ENCODE data around the gene PGAM2. TPM values are rescaled to one million over a fixed set of nuclear protein-coding genes. Genes with fewer than 3 reads are reported as not detected.
"Not testable (repeated sequence)": the region's sequence is repeated elsewhere in the genome, so short reads cannot be mapped to it uniquely, and the experiment has no call there.

PGAM2 gene
- total RNA-seq, 1 donor from 2014 or later: not detected

DNA sequence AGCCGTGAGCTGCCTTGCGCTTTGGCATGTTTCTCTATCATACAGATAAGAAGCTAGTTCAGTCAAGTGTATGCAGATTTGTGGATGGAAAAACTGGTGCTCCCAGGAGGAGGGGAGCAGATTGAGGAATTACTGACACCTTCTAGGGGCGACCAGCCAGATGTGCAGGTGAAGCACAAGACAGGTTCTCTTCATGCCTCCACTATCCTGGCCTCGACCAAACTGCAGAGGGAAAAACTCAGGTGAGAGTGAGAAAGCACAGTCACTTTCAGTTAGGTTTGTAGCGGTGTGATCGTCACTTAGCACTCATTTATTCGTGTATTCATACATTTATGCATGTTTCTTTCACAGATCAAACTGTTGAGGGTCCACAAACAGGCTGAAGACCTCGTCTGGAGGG, 21.5 kb downstream of the PGAM2 start:
- H3K4me1 ChIP-seq: peaks cover 0 to 9% of the 10 kb centered on the region in 2 donors
- peaks cover 3 to 5% of the 10 kb centered on the region in 2 donors for H3K36me3 ChIP-seq
- DNase-seq (ENCODE audit: low spot score in 2 of 2): no peak
- intact Hi-C loops (cut with DNase I): loop anchor here (2.0 kb wide), 1 partner anchor 21 kb away; the partner anchor contains the start of gene PGAM2
- H3K9me3 ChIP-seq: no peaks in the 10 kb centered on the region
- TF ChIP-seq, protein P1, sequence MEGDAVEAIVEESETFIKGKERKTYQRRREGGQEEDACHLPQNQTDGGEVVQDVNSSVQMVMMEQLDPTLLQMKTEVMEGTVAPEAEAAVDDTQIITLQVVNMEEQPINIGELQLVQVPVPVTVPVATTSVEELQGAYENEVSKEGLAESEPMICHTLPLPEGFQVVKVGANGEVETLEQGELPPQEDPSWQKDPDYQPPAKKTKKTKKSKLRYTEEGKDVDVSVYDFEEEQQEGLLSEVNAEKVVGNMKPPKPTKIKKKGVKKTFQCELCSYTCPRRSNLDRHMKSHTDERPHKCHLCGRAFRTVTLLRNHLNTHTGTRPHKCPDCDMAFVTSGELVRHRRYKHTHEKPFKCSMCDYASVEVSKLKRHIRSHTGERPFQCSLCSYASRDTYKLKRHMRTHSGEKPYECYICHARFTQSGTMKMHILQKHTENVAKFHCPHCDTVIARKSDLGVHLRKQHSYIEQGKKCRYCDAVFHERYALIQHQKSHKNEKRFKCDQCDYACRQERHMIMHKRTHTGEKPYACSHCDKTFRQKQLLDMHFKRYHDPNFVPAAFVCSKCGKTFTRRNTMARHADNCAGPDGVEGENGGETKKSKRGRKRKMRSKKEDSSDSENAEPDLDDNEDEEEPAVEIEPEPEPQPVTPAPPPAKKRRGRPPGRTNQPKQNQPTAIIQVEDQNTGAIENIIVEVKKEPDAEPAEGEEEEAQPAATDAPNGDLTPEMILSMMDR (IDR thresholded peaks at IDR 0.05): no peak
- H3K27ac ChIP-seq: peak overlapping the region; percentile 86 to 89
- peak overlapping the region; percentile 86 to 96 for H3K4me3 ChIP-seq
- no peaks in the 10 kb centered on the region for H3K27me3 ChIP-seq

GRCh38 chr7:44042221-44042620, 23.1 kb downstream of the PGAM2 start:
- DNase-seq (ENCODE audit: low spot score in 2 of 2): no peak
- peaks cover 0 to 9% of the 10 kb centered on the region in 2 donors for H3K4me1 ChIP-seq
- no peaks in the 10 kb centered on the region for H3K27me3 ChIP-seq
- intact Hi-C loops (cut with DNase I): no loop called here
- no peak overlapping the region for H3K27ac ChIP-seq
- TF ChIP-seq, protein P1 (IDR thresholded peaks at IDR 0.05): no peak
- H3K4me3 ChIP-seq: no peak overlapping the region
- peaks cover 0 to 5% of the 10 kb centered on the region in 2 donors for H3K36me3 ChIP-seq
- H3K9me3 ChIP-seq: no peaks in the 10 kb centered on the region

DNA sequence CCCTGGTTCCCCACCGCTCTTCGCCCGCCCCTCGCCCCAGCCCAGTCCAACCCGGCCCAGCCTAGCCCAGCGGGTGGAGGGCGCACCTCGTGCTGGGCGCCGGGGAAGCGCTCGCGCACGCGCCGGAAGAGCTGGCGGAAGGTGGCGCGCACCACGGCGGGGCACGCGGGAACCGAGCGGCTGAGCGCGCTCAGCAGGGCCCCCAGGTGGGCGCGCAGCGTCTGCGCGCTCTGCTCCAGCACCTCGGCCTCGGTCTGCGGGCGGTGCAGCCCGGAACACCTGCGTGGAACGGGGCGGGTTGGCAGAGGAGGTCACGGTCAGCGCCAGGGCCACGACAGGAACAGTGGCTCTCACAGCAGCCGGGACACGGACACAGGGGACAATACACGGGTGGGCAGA, 24.9 kb downstream of the PGAM2 start:
- H3K9me3 ChIP-seq; DNase-seq (ENCODE audit: low spot score in 2 of 2); H3K27ac ChIP-seq; H3K36me3 ChIP-seq; H3K4me1 ChIP-seq; H3K27me3 ChIP-seq; intact Hi-C loops (cut with DNase I): not testable (repeated sequence)
- H3K4me3 ChIP-seq: peak overlapping the region; percentile 52 to 61
- TF ChIP-seq, protein P1 (IDR thresholded peaks at IDR 0.05): peak in 1 of 3 experiments; percentile 17

GRCh38 chr7:44039800-44040492, 25.4 kb downstream of the PGAM2 start:
- H3K4me1 ChIP-seq; DNase-seq (ENCODE audit: low spot score in 2 of 2); intact Hi-C loops (cut with DNase I): not testable (repeated sequence)

DNA sequence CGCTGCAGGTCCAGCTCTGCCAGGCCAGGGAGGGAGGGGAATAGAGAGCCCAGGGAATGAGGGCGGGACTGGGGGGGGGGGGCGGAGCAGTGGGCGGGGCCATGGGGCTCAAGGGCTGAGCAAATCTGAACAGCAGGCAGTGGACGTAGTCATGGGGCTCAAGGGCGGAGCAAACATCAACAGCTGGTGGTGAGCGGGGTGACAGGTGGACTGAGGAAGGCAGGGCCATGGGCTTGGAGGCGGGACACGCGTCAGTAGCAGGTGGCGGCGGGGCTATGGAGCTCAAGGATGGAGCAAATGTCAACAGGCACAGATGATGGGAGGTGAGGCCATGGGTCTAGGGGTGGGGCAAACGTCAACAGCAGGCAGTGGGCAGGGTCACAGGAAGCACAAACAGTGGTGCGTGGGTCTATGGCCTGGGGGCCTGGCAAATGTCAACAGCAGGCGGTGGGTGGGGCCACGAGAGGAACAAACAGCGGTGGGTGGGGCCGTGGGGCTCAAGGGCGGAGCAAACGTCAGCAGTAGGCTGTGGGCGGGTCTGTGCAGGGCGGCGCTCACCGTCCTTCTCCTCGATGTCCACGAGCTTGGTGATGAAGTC, 26.3 kb downstream of the PGAM2 start:
- intact Hi-C loops (cut with DNase I); H3K4me1 ChIP-seq; H3K9me3 ChIP-seq; H3K27me3 ChIP-seq; H3K36me3 ChIP-seq: not testable (repeated sequence)
- peak overlapping the region; percentile 45 to 70 for H3K27ac ChIP-seq
- H3K4me3 ChIP-seq: peak overlapping the region; percentile 44 to 69
- peak; percentile 72 to 95 for DNase-seq (ENCODE audit: low spot score in 2 of 2)

More at GRCh38 chr7:44039800-44040492, 25.4 kb downstream of the PGAM2 start:
- H3K27ac ChIP-seq, H3K27me3 ChIP-seq, H3K36me3 ChIP-seq, H3K9me3 ChIP-seq: not testable (repeated sequence)
- H3K4me3 ChIP-seq: peak overlapping the region; percentile 52 to 61

GRCh38 chr7:44038553-44038952, 26.8 kb downstream of the PGAM2 start:
- H3K36me3 ChIP-seq; H3K27me3 ChIP-seq; H3K4me3 ChIP-seq; intact Hi-C loops (cut with DNase I); H3K27ac ChIP-seq; H3K9me3 ChIP-seq; DNase-seq (ENCODE audit: low spot score in 2 of 2); H3K4me1 ChIP-seq: not testable (repeated sequence)

- intact Hi-C loops (cut with DNase I); H3K4me1 ChIP-seq; H3K4me3 ChIP-seq; H3K9me3 ChIP-seq; H3K36me3 ChIP-seq; H3K27me3 ChIP-seq; H3K27ac ChIP-seq; DNase-seq (ENCODE audit: low spot score in 2 of 2): not testable (repeated sequence)
Measured at GRCh38 chr7:44037951-44038350, 27.4 kb downstream of the PGAM2 start.

GRCh38 chr7:44036364-44036763, 29.0 kb downstream of the PGAM2 start:
- H3K27me3 ChIP-seq; intact Hi-C loops (cut with DNase I); H3K36me3 ChIP-seq; H3K27ac ChIP-seq; H3K9me3 ChIP-seq; DNase-seq (ENCODE audit: low spot score in 2 of 2); H3K4me1 ChIP-seq; H3K4me3 ChIP-seq: not testable (repeated sequence)

DNA sequence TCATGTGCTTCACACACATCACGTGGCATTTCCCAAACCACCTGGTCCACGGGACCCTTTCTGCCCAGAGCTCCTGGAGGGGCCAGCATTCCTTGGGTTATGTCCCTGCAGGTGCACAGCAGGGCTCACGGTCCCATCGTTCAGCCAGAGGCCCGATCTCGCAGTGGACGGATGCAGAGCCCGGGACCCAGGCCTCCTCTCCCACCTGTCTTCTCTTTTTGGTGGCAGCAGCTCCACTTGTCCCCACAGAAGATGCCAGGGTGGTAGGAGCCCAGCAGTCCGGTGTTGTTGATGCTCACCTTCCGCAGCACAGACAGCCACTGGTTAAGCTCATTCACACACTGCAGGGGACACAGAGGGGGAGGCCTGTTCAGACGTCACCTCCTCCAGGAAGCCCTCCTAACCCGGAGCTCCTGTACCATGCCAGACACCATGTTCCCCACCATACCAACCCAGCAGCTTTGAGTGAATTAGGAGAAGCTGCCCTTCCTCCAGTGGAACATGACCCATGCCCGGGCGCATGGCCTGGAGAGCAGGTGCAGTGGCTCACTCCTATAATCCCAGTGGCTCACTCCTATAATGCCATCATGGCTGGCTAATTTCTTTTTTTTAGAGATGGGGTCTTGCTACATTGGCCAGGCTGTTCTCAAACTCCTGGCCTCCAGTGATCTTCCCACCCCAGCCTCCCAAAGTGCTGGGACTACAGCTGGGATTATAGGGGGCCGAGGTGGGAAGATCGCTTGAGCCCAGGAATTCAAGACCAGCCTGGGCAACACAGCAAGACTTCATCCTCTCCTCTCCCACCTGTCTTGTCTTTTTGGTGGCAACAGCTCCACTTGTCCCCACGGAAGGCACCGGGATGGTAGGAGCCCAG, 31.2 kb downstream of the PGAM2 start:
- H3K4me1 ChIP-seq; H3K27ac ChIP-seq; H3K27me3 ChIP-seq; H3K4me3 ChIP-seq; DNase-seq (ENCODE audit: low spot score in 2 of 2); H3K9me3 ChIP-seq; H3K36me3 ChIP-seq; intact Hi-C loops (cut with DNase I): not testable (repeated sequence)

DNA sequence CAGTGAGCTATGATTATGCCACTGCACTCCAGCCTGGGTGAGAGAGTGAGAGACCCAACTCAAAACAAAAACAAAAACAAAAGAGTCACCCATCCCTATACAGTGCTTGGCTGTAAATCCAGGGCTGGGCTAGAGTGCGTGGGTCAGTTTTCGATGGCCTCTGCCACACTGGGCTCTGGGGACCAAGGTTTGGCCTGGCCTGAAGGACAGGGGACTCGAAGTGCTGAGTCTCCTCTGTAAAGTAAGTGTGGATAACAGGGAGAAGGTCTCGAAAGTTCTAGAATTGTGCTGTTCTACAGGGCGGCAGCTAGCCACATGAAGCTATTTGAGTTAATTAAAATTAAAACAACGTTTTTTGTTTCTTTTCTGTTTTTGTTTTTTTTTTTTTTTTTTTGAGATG, 33.3 kb downstream of the PGAM2 start:
- H3K27ac ChIP-seq; H3K27me3 ChIP-seq; H3K4me3 ChIP-seq; H3K9me3 ChIP-seq; intact Hi-C loops (cut with DNase I); H3K36me3 ChIP-seq; H3K4me1 ChIP-seq: not testable (repeated sequence)
- DNase-seq (ENCODE audit: low spot score in 2 of 2): peak in 1 of 2 donors; percentile 27

All from ascending aorta (tissue), 2 donors.